GM21576 (cell line): ENCODE data around the gene CXorf58.
A peak's percentile ranks its signal among the peaks of the same experiment; 100 is the strongest.
"Not testable (repeated sequence)": the region's sequence is repeated elsewhere in the genome, so short reads cannot be mapped to it uniquely, and the experiment has no call there.

Source experiments
- ATAC-seq: cut with Tn5 transposase; IDR thresholded peaks from one replicate; pipeline ENCODE4 v1.9.1; 2021; ENCODE audit warnings: mild to moderate bottlenecking, moderate library complexity; ENCODE audit not compliant: unreplicated experiment

The CXorf58 gene

DNA sequence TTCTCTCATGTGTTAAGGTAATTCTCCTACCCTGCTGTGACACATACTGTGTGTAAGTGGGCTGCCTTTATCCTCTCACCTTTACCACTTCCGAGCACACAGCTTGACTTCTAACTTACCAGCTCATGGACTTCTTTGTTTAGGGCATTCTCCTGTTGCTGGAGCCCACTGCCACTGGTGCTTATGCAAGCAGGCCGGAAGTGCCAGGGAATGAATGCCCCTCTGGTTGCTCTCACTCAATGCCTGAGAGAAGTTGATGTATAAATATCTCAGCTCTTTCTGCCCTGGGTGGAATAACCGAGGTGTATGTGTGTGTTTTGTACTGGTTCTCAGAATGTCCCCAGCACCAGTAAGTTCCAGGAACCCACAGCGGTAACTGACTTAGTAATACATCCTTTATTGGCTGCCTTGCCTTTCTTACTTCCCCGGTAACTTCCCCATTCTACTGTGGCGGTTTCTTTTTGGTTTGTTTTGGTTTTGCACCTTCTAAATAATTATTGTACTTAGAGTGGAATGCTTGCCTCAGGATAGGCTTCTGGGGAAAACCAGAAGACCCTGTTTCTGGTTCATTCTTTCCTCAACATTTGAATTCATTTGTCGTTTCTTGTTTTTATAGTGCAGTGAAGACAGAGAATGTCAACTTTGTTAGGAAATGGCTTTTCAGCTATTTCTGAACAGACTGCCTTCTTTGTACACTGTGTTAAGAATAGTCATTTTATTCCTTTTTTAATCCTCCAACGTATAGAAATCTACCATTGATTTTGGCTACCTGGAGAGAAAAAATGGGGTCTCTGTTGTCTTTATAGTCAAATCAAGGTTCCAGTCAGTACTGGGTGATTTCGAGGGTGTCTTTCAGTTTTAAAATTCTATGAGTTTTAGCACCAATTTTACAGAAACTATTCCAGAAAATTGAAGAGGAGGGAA lies 45.4 kb downstream of the CXorf58 start:
- peak; percentile 98 for ATAC-seq

- no peak for ATAC-seq
Observed at GRCh38 chrX:23953908-23954269, 46.1 kb downstream of the CXorf58 start.

GRCh38 chrX:23954396-23954795 lies 46.6 kb downstream of the CXorf58 start:
- no peak for ATAC-seq

GRCh38 chrX:23959781-23960180 lies 52.0 kb downstream of the CXorf58 start:
- no peak for ATAC-seq

DNA sequence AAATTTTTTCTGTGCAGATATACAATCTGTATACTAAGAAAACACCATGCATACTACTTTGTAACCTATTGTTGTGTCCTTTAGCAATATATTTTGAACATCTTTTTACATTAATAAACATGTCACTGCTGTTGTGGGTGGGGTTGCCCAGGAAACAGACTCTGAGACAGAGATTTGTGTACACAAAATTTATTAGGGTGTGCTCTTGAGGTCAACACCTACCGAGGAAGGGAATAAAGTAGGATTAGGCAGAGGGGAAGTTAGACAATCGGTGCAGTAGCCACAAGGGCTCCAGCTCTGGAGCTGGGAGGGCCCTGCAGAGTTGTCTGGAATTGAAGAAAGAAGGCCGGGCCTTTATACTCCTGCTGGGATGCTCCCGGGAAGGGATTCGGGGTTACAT lies 56.4 kb downstream of the CXorf58 start:
- no peak for ATAC-seq

DNA sequence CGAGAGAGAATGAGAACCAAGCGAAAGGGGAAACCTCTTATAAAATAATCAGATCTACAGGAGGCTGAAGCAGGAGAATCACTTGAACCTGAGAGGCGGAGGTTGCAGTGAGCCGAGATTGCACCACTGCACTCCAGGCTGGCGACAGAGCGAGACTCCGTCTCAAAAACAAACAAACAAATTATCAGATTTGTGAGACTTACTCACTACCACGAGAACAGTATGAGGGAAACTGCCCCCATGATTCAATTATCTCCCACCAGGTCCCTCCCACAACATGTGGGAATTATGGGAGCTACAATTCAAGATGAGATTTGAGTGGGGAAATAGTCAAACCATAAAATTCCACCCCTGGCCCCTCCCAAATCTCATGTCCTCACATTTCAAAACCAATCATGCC lies 57.8 kb downstream of the CXorf58 start:
- ATAC-seq, result not testable (repeated sequence)

DNA sequence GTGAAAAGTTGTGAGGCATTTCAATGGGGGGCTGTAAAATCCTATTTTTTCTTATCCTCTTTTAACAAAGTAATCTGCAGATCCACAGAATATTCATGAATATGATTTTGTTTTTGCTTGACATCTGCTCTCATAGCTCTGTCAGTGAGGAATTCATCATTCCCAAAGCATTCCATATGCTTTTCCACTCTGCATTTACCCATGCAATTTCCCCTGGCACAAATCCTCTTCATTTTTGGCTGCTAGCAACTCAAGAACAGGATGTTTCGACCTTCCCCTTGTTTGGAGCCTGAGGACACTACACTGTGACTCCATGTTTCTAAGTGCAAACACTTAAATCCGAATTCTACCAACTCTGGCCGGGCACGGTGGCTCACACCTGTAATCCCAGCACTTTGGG lies 70.7 kb downstream of the CXorf58 start:
- ATAC-seq, result no peak

GRCh38 chrX:23980011-23980441 lies 72.2 kb downstream of the CXorf58 start:
- no peak for ATAC-seq

- no peak for ATAC-seq
Observed at GRCh38 chrX:23981222-23981621, 73.4 kb downstream of the CXorf58 start.

DNA sequence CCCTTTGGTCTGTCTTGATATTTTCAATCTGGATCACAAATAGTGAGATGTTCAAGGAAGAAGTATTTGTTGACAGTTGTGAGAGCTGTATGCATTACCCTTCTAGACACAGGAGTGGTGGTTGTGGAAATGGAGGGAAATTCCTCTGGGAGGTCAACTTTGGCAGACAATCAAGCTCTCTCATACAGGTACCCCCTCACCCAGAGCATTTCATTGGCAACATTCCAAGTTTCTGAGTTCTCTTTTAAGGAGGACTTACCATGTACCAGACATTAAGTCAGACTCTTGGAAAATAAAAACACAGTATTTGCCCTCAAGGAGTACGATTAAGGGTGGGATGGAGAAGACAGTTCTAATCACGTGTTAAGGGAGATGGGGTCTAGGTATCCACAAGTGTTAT lies 73.9 kb downstream of the CXorf58 start:
- ATAC-seq, result no peak

DNA sequence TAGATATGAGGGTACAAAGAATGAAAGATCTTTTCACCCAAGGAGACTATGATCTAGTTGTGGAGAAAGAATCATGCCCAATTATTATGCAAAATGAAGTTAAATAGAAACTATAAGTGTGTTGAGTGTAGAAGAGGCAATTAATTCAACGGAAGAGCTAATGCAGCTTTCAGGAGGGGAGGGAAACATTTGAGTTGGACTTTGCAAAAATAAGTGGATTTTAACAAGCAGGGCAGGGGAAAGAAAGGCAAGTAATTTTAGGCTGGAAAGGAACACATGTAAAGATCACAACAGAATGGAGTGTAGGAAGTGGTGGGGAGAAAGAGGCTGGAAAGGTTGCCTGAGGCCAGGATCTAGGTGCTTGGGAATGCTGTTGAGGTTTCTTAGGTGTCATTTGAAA lies 75.1 kb downstream of the CXorf58 start:
- no peak for ATAC-seq
